H1 (cell line): ENCODE results near the gene PAX7.

ENCODE experiments used
- POLR2A ChIP-seq, 2 experiments: IDR thresholded peaks; 1 replicate in 1 of 2; 2 replicates in 1 of 2; pipeline ENCODE4 v1.6.1; 2011; ENCODE audit warnings: low read depth in 2 of 2, low read length in 2 of 2, mild to moderate bottlenecking in 2 of 2; ENCODE audit errors: control extremely low read depth in 1 of 2
- POLR2AphosphoS5 ChIP-seq: IDR thresholded peaks from 2 replicates; pipeline ENCODE4 v1.6.1; 2011; ENCODE audit warnings: low read depth, low read length
- YY1 ChIP-seq: IDR thresholded peaks from 2 replicates; pipeline ENCODE4 v1.6.1; 2011; ENCODE audit warnings: low read depth, mild to moderate bottlenecking, low read length
- TF ChIP-seq, protein P1 (sequence below), 3 experiments: IDR thresholded peaks; 1 replicate in 2 of 3; 2 replicates in 1 of 3; pipeline versions ENCODE4 v1.5.1 to v1.6.1; 2011; ENCODE audit warnings: low read length in 3 of 3, mild to moderate bottlenecking in 3 of 3, inconsistent platforms in 2 of 3, low read depth in 1 of 3, moderate library complexity in 1 of 3; ENCODE audit not compliant: insufficient read depth in 1 of 3; ENCODE audit errors: control extremely low read depth in 1 of 3
- TF ChIP-seq, protein P2 (sequence below): IDR thresholded peaks from 2 replicates; pipeline ENCODE4 v1.6.1; 2012; ENCODE audit warnings: inconsistent platforms

DNA sequence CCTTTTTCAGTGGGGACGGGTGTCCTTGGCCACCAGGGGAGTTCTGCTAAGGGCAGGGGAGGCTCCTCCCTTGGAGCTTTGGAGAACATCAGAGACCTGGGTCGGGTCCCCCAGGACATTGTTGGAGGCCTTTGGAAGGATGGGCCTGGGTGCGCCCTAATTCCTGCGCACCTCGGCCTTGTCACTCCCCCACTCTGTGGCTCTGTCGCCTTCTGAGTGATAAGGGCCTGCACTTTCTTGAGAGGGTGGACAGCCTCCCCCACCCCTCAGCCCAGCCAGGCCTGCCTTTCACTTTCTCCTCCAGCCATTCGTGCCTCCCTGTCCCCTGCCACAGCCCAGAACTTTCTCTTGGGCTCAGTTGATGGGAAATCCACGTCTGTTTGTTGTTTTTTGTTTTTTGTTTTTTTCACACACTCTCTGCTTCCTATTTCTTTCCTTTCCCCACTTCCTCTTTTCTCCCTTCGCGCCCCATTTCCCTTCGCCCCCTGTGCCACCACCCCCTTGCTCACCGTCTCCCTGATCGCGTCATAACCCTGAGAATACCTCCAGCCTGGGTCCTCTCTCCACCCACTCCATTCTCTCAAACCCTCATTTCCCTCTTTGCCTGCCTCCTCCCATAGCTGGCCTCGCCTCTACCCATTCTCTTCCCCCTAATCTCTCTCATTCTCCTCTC, 85.6 kb downstream of the PAX7 start:
- TF ChIP-seq POLR2AphosphoS5 (no peak), YY1 (no peak), POLR2A (IDR thresholded peaks at IDR 0.05; ENCODE audit: control extremely low read depth in 1 of 2, low read depth in 2 of 2, low read length in 2 of 2) (no peak)
- TF ChIP-seq, protein P1, sequence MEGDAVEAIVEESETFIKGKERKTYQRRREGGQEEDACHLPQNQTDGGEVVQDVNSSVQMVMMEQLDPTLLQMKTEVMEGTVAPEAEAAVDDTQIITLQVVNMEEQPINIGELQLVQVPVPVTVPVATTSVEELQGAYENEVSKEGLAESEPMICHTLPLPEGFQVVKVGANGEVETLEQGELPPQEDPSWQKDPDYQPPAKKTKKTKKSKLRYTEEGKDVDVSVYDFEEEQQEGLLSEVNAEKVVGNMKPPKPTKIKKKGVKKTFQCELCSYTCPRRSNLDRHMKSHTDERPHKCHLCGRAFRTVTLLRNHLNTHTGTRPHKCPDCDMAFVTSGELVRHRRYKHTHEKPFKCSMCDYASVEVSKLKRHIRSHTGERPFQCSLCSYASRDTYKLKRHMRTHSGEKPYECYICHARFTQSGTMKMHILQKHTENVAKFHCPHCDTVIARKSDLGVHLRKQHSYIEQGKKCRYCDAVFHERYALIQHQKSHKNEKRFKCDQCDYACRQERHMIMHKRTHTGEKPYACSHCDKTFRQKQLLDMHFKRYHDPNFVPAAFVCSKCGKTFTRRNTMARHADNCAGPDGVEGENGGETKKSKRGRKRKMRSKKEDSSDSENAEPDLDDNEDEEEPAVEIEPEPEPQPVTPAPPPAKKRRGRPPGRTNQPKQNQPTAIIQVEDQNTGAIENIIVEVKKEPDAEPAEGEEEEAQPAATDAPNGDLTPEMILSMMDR (IDR thresholded peaks at IDR 0.05; ENCODE audit: control extremely low read depth in 1 of 3, insufficient read depth in 1 of 3, low read depth in 1 of 3, low read length in 3 of 3) = no peak
- TF ChIP-seq, protein P2, sequence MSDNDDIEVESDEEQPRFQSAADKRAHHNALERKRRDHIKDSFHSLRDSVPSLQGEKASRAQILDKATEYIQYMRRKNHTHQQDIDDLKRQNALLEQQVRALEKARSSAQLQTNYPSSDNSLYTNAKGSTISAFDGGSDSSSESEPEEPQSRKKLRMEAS = no peak
